K562 (cell line): ENCODE data around the gene IL11. TPM values are rescaled to one million over a fixed set of nuclear protein-coding genes. Genes with fewer than 3 reads are reported as not detected.

ENCODE experiments used
- CCAR2 ChIP-seq: fragments of 200-400 bp; formaldehyde crosslinking; IDR thresholded peaks from 2 replicates; pipeline ENCODE4 v1.6.1; 2017; ENCODE audit warnings: mild to moderate bottlenecking, low read depth, low read length
- CHD7 ChIP-seq: fragments of 200-600 bp; sonication (generic); IDR thresholded peaks from one replicate; pipeline ENCODE4 v1.6.1; 2012; ENCODE audit warnings: mild to moderate bottlenecking, low read depth, low read length, inconsistent platforms
- DNMT1 ChIP-seq: fragments of 450-650 bp; IDR thresholded peaks from 2 replicates; pipeline ENCODE4 v1.6.1; 2016; ENCODE audit warnings: antibody characterized with exemption, mild to moderate bottlenecking
- GATA2 ChIP-seq: sonication (generic); formaldehyde crosslinking; IDR thresholded peaks from 2 replicates; pipeline ENCODE4 v1.4.0; 2020; ENCODE audit warnings: mild to moderate bottlenecking, missing genetic modification reagents
- HNRNPLL ChIP-seq: fragments of 200-400 bp; formaldehyde crosslinking; IDR thresholded peaks from 2 replicates; pipeline ENCODE4 v1.6.1; 2017; ENCODE audit warnings: low read length, low read depth, mild to moderate bottlenecking; ENCODE audit not compliant: poor library complexity, severe bottlenecking
- LEF1 ChIP-seq: fragments of 450-650 bp; IDR thresholded peaks from 2 replicates; pipeline ENCODE4 v1.6.1; 2016; ENCODE audit warnings: mild to moderate bottlenecking
- MLLT1 ChIP-seq, 2 experiments: fragments of 450-650 bp; IDR thresholded peaks; 2 replicates each; pipeline ENCODE4 v1.6.1; 2016
- NR2C1 ChIP-seq, 2 experiments: fragments of 450-650 bp; IDR thresholded peaks; 2 replicates each; pipeline ENCODE4 v1.6.1; 2017; ENCODE audit warnings: mild to moderate bottlenecking in 2 of 2, antibody characterized with exemption in 1 of 2, inconsistent platforms in 1 of 2, missing compliant biosample characterization in 1 of 2, missing genetic modification characterization in 1 of 2
- POLR2AphosphoS2 ChIP-seq: IDR thresholded peaks from 2 replicates; pipeline ENCODE4 v1.6.1; 2012; ENCODE audit warnings: low read length, improper control_type of control experiment
- POU5F1 ChIP-seq: fragments of 150-350 bp; IDR thresholded peaks from 2 replicates; pipeline ENCODE4 v1.6.1; 2014; ENCODE audit warnings: borderline replicate concordance, low read length, low read depth, mild to moderate bottlenecking; ENCODE audit not compliant: partially characterized antibody
- PPARD ChIP-seq: fragments of 250-450 bp; sonication (Bioruptor Pico); IDR thresholded peaks from 2 replicates; pipeline ENCODE4 v1.8.0; 2022; ENCODE audit warnings: inconsistent platforms, mild to moderate bottlenecking, moderate library complexity
- SAP30 ChIP-seq: fragments of 200-600 bp; sonication (generic); IDR thresholded peaks from 2 replicates; pipeline ENCODE4 v1.6.1; 2012; ENCODE audit warnings: borderline replicate concordance, low read depth, mild to moderate bottlenecking, moderate library complexity, low read length, control low read depth, inconsistent platforms; ENCODE audit not compliant: insufficient read depth, poor library complexity, severe bottlenecking
- SMARCA4 ChIP-seq: fragments of 450-650 bp; IDR thresholded peaks from 2 replicates; pipeline ENCODE4 v1.6.1; 2016
- SRSF1 ChIP-seq: fragments of 200-400 bp; formaldehyde crosslinking; IDR thresholded peaks from 2 replicates; pipeline ENCODE4 v1.6.1; 2017; ENCODE audit warnings: mild to moderate bottlenecking, low read depth, low read length, moderate library complexity
- ZNF3 ChIP-seq: fragments of 250-450 bp; sonication (Bioruptor Pico); IDR thresholded peaks from 2 replicates; pipeline ENCODE4 v1.5.0; 2021; ENCODE audit warnings: mild to moderate bottlenecking, moderate library complexity
- polyA plus RNA-seq, 8 experiments: library from polyadenylated mRNA; depleted of rRNA in 4 of 8; stranded (reverse) in 5 of 8; unstranded in 3 of 8; fragments of >200 nt; fragmentation: Nextera tagmentation in 2 of 8; fragmentation: Illumina TruSeq in 1 of 8; extraction: Ambion mirVana in 2 of 8; extraction: Trizol in 1 of 8; gene quantifications; 2 replicates each; pipeline versions ENCODE4 v1.2.1 to v1.2.3, GENCODE V29; 2011 to 2014; ENCODE audit warnings: inconsistent platforms in 1 of 8, missing spikeins in 1 of 8
- total RNA-seq, 7 experiments: library from RNA; depleted of rRNA in 6 of 7; stranded (reverse); fragments of >200 nt in 6 of 7; fragmentation: Illumina TruSeq in 2 of 7; extraction: Trizol in 2 of 7; gene quantifications; 2 replicates each; pipeline versions ENCODE4 v1.2.1 to v1.2.3, GENCODE V29; 2011 to 2021; ENCODE audit warnings: low replicate concordance in 1 of 7

The IL11 gene
- total and polyA plus RNA-seq, 9 of the 15 experiments (the other 6 are each of a cell fraction or from before 2014, with no cell fraction given), result 0.04 to 0.42 (median 0.06) TPM; not detected in 6

- TF ChIP-seq CHD7 (no peak), HNRNPLL (no peak), LEF1 (no peak), SAP30 (no peak), SMARCA4 (no peak), GATA2 (CRISPR knock-in tag) (no peak), DNMT1 (no peak), POU5F1 (no peak), MLLT1 (IDR thresholded peaks at IDR 0.05) (no peak), POLR2AphosphoS2 (0 out of 2 replicates have a peak, but pooled peaks have one; percentile 64), NR2C1 (IDR thresholded peaks at IDR 0.05) (no peak), NR2C1 (tag; IDR thresholded peaks at IDR 0.05) (no peak), CCAR2 (no peak), ZNF3 (CRISPR knock-in tag) (no peak), SRSF1 (no peak), PPARD (no peak)
Observed at GRCh38 chr19:55390461-55390880, 20.2 kb upstream of the IL11 start (continued).
